Activated CD8-positive, alpha-beta memory T cell treated with anti-CD3 and anti-CD28 coated beads, Interleukin-2, amount 10 ng/mL, durations not matched to agents 7 days and 5 days (primary cell): ENCODE results near the gene SHROOM2. TPM values are rescaled to one million over a fixed set of nuclear protein-coding genes. Genes with fewer than 3 reads are reported as not detected.

Experiments used
- ATAC-seq: fragments of 150-1000 bp; cut with Tn5 transposase; one replicate; pipeline ENCODE4 v1.10.0; 2021; ENCODE audit warnings: moderate library complexity
- CTCF ChIA-PET: fragments of 350-600 bp; sonication (Branson Sonifier 250); formaldehyde crosslinking; loops from one replicate; lab custom pipeline; 2021; ENCODE audit warnings: antibody characterized with exemption; lab: Charles Lee
- DNase-seq: peaks from one replicate; pipeline ENCODE4 v3.0.0-alpha.2; 2020
- H3K27ac Mint-ChIP-seq: one replicate; pipeline ENCODE4 v1.8.0; 2021; ENCODE audit warnings: mild to moderate bottlenecking, mixed read lengths
- H3K27me3 Mint-ChIP-seq: one replicate; pipeline ENCODE4 v1.8.0; 2021; ENCODE audit warnings: mixed read lengths
- H3K36me3 Mint-ChIP-seq: one replicate; pipeline ENCODE4 v1.8.0; 2021; ENCODE audit warnings: mild to moderate bottlenecking, mixed read lengths
- H3K4me1 Mint-ChIP-seq: one replicate; pipeline ENCODE4 v1.8.0; 2021; ENCODE audit warnings: mixed read lengths
- H3K4me3 Mint-ChIP-seq: one replicate; pipeline ENCODE4 v1.8.0; 2021; ENCODE audit warnings: mild to moderate bottlenecking, moderate library complexity, mixed read lengths
- H3K9me3 Mint-ChIP-seq: one replicate; pipeline ENCODE4 v1.8.0; 2022; ENCODE audit warnings: low read depth, mixed read lengths
- total RNA-seq, 2 experiments: library from RNA; stranded (reverse); gene quantifications; one replicate each; pipeline ENCODE4 v1.2.3, GENCODE V29; 2021

The SHROOM2 gene
- total RNA-seq, 2 experiments from 2014 or later, result not detected

- no peaks in the 10 kb centered on the region for H3K4me1 Mint-ChIP-seq
- H3K27ac Mint-ChIP-seq, result no peak overlapping the region
- no peak for ATAC-seq
- peaks cover 14% of the 10 kb centered on the region for H3K27me3 Mint-ChIP-seq
- no peaks in the 10 kb centered on the region for H3K9me3 Mint-ChIP-seq
- no peaks in the 10 kb centered on the region for H3K36me3 Mint-ChIP-seq
- CTCF ChIA-PET, result interaction anchor here (0.8 to 2.2 kb wide), 2 partner anchors 131 to 201 kb away, joined by 4 to 15 read pairs; no protein-coding TSS in a partner anchor
- no peak for DNase-seq
- H3K4me3 Mint-ChIP-seq, result no peak overlapping the region
Measured at GRCh38 chrX:9988762-9989161, 202.5 kb downstream of the SHROOM2 start.

DNA sequence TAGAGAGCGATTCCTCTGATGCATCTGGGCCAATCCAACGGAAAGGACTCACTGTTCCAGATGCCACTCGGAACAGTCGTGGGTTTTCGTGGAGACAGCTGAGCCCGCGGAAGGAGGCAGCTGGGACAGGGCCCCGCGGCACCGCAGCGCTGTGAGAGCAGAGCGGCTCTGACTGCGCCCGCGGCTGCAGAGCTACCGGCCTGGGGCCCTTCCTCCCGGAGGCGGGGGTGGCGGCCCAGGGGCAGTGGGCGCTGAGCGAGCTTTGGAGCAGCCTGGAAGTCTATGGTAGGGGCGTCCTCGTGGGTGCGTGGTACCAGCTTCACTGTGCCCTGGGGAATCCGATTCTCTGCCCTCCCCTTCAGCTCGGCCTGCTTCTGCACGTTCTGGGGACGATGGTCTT is 205.8 kb downstream of the SHROOM2 start:
- Mint-ChIP-seq H3K27ac (no peak overlapping the region), H3K4me3 (no peak overlapping the region)

GRCh38 chrX:9992724-9993123 is 206.5 kb downstream of the SHROOM2 start:
- peaks cover 2% of the 10 kb centered on the region for H3K27me3 Mint-ChIP-seq
- H3K27ac Mint-ChIP-seq, result no peak overlapping the region
- CTCF ChIA-PET, result interaction anchor here (1.3 kb wide), 1 partner anchor 127 kb away, joined by 5 read pairs; no protein-coding TSS in a partner anchor
- peaks cover 9% of the 10 kb centered on the region for H3K4me1 Mint-ChIP-seq
- ATAC-seq (no peak), DNase-seq (no peak)
- no peaks in the 10 kb centered on the region for H3K36me3 Mint-ChIP-seq
- no peak overlapping the region for H3K4me3 Mint-ChIP-seq
- no peaks in the 10 kb centered on the region for H3K9me3 Mint-ChIP-seq

More for the DNA sequence above, 205.8 kb downstream of the SHROOM2 start:
- ATAC-seq (no peak), DNase-seq (no peak)
- peaks cover 3% of the 10 kb centered on the region for H3K4me1 Mint-ChIP-seq
- H3K36me3 Mint-ChIP-seq, result no peaks in the 10 kb centered on the region
- CTCF ChIA-PET, result interaction anchor here (1.4 to 2.7 kb wide), 2 partner anchors 9 to 127 kb away, joined by 4 to 15 read pairs; no protein-coding TSS in a partner anchor
- no peaks in the 10 kb centered on the region for H3K9me3 Mint-ChIP-seq
- H3K27me3 Mint-ChIP-seq, result peaks cover 5% of the 10 kb centered on the region

- Mint-ChIP-seq H3K27me3 (no peaks in the 10 kb centered on the region), H3K4me1 (peaks cover 17% of the 10 kb centered on the region), H3K4me3 (no peak overlapping the region), H3K36me3 (no peaks in the 10 kb centered on the region), H3K27ac (no peak overlapping the region), H3K9me3 (no peaks in the 10 kb centered on the region)
- DNase-seq (peak; percentile 76), ATAC-seq (peak; percentile 74)
- CTCF ChIA-PET, result interaction anchor here (0.6 to 5.9 kb wide), 8 partner anchors 17 to 160 kb away, joined by 3 to 37 read pairs (median 5); no protein-coding TSS in a partner anchor
Measured at GRCh38 chrX:9995855-9996339, 209.7 kb downstream of the SHROOM2 start.

GRCh38 chrX:9997041-9997440 is 210.8 kb downstream of the SHROOM2 start:
- CTCF ChIA-PET, result interaction anchor here (1.1 to 5.9 kb wide), 7 partner anchors 15 to 159 kb away, joined by 3 to 37 read pairs (median 6); no protein-coding TSS in a partner anchor
- no peak for ATAC-seq
- Mint-ChIP-seq H3K4me1 (peaks cover 17% of the 10 kb centered on the region), H3K36me3 (no peaks in the 10 kb centered on the region), H3K4me3 (no peak overlapping the region), H3K27ac (no peak overlapping the region), H3K27me3 (no peaks in the 10 kb centered on the region), H3K9me3 (no peaks in the 10 kb centered on the region)
- DNase-seq, result no peak

DNA sequence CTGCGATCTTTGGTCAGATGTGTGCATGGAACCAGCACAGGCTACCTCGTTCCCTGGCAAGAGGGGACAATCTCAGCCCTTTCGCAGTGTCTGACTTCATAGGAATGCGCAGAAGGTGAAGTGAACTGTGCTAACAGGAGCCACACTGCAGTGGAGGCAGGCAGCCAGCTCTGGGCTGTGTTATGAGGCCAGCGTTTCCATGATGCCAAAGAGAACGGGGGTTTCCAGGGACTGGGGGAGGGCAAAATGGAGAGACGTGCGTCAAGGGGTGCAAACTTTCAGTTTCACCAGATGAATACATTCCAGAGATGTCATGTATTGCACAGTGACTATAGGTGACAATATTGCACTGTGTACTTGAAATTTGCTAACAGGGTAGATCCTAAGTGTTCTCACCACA is 211.3 kb downstream of the SHROOM2 start:
- H3K27me3 Mint-ChIP-seq, result no peaks in the 10 kb centered on the region
- DNase-seq, result peak; percentile 71
- H3K9me3 Mint-ChIP-seq, result no peaks in the 10 kb centered on the region
- no peaks in the 10 kb centered on the region for H3K36me3 Mint-ChIP-seq
- H3K27ac Mint-ChIP-seq, result peak overlapping the region; percentile 3
- H3K4me1 Mint-ChIP-seq, result peaks cover 19% of the 10 kb centered on the region
- CTCF ChIA-PET, result interaction anchor here (1.1 to 5.9 kb wide), 7 partner anchors 15 to 158 kb away, joined by 3 to 37 read pairs (median 6); no protein-coding TSS in a partner anchor
- no peak overlapping the region for H3K4me3 Mint-ChIP-seq
- ATAC-seq, result peak; percentile 86

Other genes starting within 250 kb of the SHROOM2 start
- not detected for gene GPR143, start 20.6 kb upstream of the SHROOM2 start, total RNA-seq
- not detected for gene CLDN34, start 180.9 kb downstream of the SHROOM2 start, total RNA-seq